Skeletal muscle tissue (tissue), 4 donors: Measurements from ENCODE around the gene ITLN2. TPM values are rescaled to one million over a fixed set of nuclear protein-coding genes. Genes with fewer than 3 reads are reported as not detected.

ENCODE experiments used
- H3K27ac ChIP-seq: one replicate; pipeline ENCODE4 v1.7.0; 2013; ENCODE audit warnings: mild to moderate bottlenecking, low read depth, low read length, inconsistent platforms
- H3K27me3 ChIP-seq, 3 donors: one replicate each; pipeline ENCODE4 v1.7.0; 2013; ENCODE audit warnings: low read length in 3 of 3; ENCODE audit not compliant: control insufficient read depth in 3 of 3, insufficient read depth in 3 of 3
- H3K36me3 ChIP-seq, 3 donors: one replicate each; pipeline ENCODE4 v1.7.0; 2013; ENCODE audit warnings: low read length in 3 of 3; ENCODE audit not compliant: control insufficient read depth in 3 of 3, insufficient read depth in 3 of 3
- H3K4me1 ChIP-seq, 3 donors: one replicate each; pipeline ENCODE4 v1.7.0; 2013; ENCODE audit warnings: low read length in 3 of 3, mild to moderate bottlenecking in 3 of 3; ENCODE audit not compliant: control insufficient read depth in 3 of 3, insufficient read depth in 3 of 3
- H3K4me3 ChIP-seq, 3 donors: one replicate each; pipeline ENCODE4 v1.7.0; 2013; ENCODE audit warnings: low read length in 3 of 3
- H3K9ac ChIP-seq, 3 donors: one replicate each; pipeline ENCODE4 v1.7.0; 2013; ENCODE audit warnings: low read length in 3 of 3, mild to moderate bottlenecking in 3 of 3, moderate library complexity in 2 of 3, low read depth in 1 of 3
- H3K9me3 ChIP-seq, 3 donors: one replicate each; pipeline ENCODE4 v1.7.0; 2013; ENCODE audit warnings: low read length in 3 of 3; ENCODE audit not compliant: control insufficient read depth in 3 of 3
- total RNA-seq: library from RNA; depleted of rRNA; stranded (reverse); fragments of >200 nt; gene quantifications from one replicate; pipeline ENCODE4 v1.2.3, GENCODE V29; 2014
- donor health status: Osteomylitis.

The ITLN2 gene
- total RNA-seq, 1 donor from 2014 or later, result not detected

- H3K27me3 ChIP-seq, result peaks cover 3 to 12% (median 11%) of the 10 kb centered on the region in 3 donors
- H3K4me3 ChIP-seq, result no peak overlapping the region
- peaks cover 0 to 2% (median 2%) of the 10 kb centered on the region in 3 donors for H3K4me1 ChIP-seq
Observed at GRCh38 chr1:160985723-160986122, 31.1 kb upstream of the ITLN2 start.

GRCh38 chr1:160981584-160982411, 27.2 kb upstream of the ITLN2 start:
- peaks cover 0 to 2% (median 0%) of the 10 kb centered on the region in 3 donors for H3K4me1 ChIP-seq
- peaks cover 4 to 13% (median 12%) of the 10 kb centered on the region in 3 donors for H3K27me3 ChIP-seq
- H3K36me3 ChIP-seq, result no peaks in the 10 kb centered on the region
- H3K4me3 ChIP-seq, result no peak overlapping the region
- H3K9ac ChIP-seq, result no peak overlapping the region
- no peak overlapping the region for H3K27ac ChIP-seq
- no peaks in the 10 kb centered on the region for H3K9me3 ChIP-seq

More at GRCh38 chr1:160985723-160986122, 31.1 kb upstream of the ITLN2 start:
- H3K27ac ChIP-seq, result no peak overlapping the region
- H3K9me3 ChIP-seq, result no peaks in the 10 kb centered on the region
- no peak overlapping the region for H3K9ac ChIP-seq
- H3K36me3 ChIP-seq, result no peaks in the 10 kb centered on the region

GRCh38 chr1:160979286-160979685, 24.7 kb upstream of the ITLN2 start:
- Histone ChIP-seq H3K27ac (no peak overlapping the region), H3K4me1 (peaks cover 0 to 2% (median 0%) of the 10 kb centered on the region in 3 donors), H3K9ac (no peak overlapping the region), H3K9me3 (no peaks in the 10 kb centered on the region), H3K4me3 (no peak overlapping the region), H3K27me3 (peaks cover 4 to 13% (median 12%) of the 10 kb centered on the region in 3 donors), H3K36me3 (no peaks in the 10 kb centered on the region)

GRCh38 chr1:160978510-160978927, 23.9 kb upstream of the ITLN2 start:
- Histone ChIP-seq H3K36me3 (no peaks in the 10 kb centered on the region), H3K9ac (no peak overlapping the region), H3K4me1 (peaks cover 0 to 2% (median 0%) of the 10 kb centered on the region in 3 donors), H3K4me3 (no peak overlapping the region), H3K27ac (no peak overlapping the region), H3K9me3 (no peaks in the 10 kb centered on the region), H3K27me3 (peaks cover 4 to 13% (median 12%) of the 10 kb centered on the region in 3 donors)

GRCh38 chr1:160975026-160975425, 20.4 kb upstream of the ITLN2 start:
- Histone ChIP-seq H3K27me3 (peaks cover 0 to 2% (median 0%) of the 10 kb centered on the region in 3 donors), H3K9ac (no peak overlapping the region), H3K4me1 (no peaks in the 10 kb centered on the region), H3K4me3 (no peak overlapping the region), H3K9me3 (no peaks in the 10 kb centered on the region), H3K27ac (no peak overlapping the region), H3K36me3 (no peaks in the 10 kb centered on the region)

- no peaks in the 10 kb centered on the region for H3K4me1 ChIP-seq
- no peaks in the 10 kb centered on the region for H3K9me3 ChIP-seq
- H3K36me3 ChIP-seq, result no peaks in the 10 kb centered on the region
- no peak overlapping the region for H3K27ac ChIP-seq
- H3K4me3 ChIP-seq, result no peak overlapping the region
- no peak overlapping the region for H3K9ac ChIP-seq
- no peaks in the 10 kb centered on the region for H3K27me3 ChIP-seq
Observed at GRCh38 chr1:160973491-160973890, 18.9 kb upstream of the ITLN2 start.

GRCh38 chr1:160972939-160973338, 18.3 kb upstream of the ITLN2 start:
- Histone ChIP-seq H3K4me1 (no peaks in the 10 kb centered on the region), H3K9ac (no peak overlapping the region), H3K36me3 (no peaks in the 10 kb centered on the region), H3K9me3 (no peaks in the 10 kb centered on the region), H3K27ac (no peak overlapping the region), H3K4me3 (no peak overlapping the region), H3K27me3 (no peaks in the 10 kb centered on the region)

GRCh38 chr1:160971618-160972056, 17.0 kb upstream of the ITLN2 start:
- Histone ChIP-seq H3K9me3 (no peaks in the 10 kb centered on the region), H3K27me3 (no peaks in the 10 kb centered on the region), H3K4me1 (no peaks in the 10 kb centered on the region), H3K27ac (no peak overlapping the region), H3K4me3 (no peak overlapping the region), H3K9ac (no peak overlapping the region), H3K36me3 (no peaks in the 10 kb centered on the region)

GRCh38 chr1:160963521-160963920, 8.9 kb upstream of the ITLN2 start:
- Histone ChIP-seq H3K27ac (no peak overlapping the region), H3K4me3 (no peak overlapping the region), H3K36me3 (no peaks in the 10 kb centered on the region), H3K27me3 (no peaks in the 10 kb centered on the region), H3K4me1 (no peaks in the 10 kb centered on the region), H3K9me3 (no peaks in the 10 kb centered on the region), H3K9ac (no peak overlapping the region)

- Histone ChIP-seq H3K9me3 (no peaks in the 10 kb centered on the region), H3K4me3 (no peak overlapping the region), H3K27me3 (peaks cover 0 to 5% (median 2%) of the 10 kb centered on the region in 3 donors), H3K36me3 (no peaks in the 10 kb centered on the region), H3K27ac (no peak overlapping the region), H3K9ac (no peak overlapping the region), H3K4me1 (no peaks in the 10 kb centered on the region)
Observed at GRCh38 chr1:160961419-160961818, 6.8 kb upstream of the ITLN2 start.
